Ovary (tissue), 3 donors: ENCODE results near the gene UQCC2.

Experiments
- EP300 ChIP-seq: sonication (generic); formaldehyde crosslinking; IDR thresholded peaks from one replicate; pipeline ENCODE4 v1.6.1; 2017; ENCODE audit warnings: antibody characterized with exemption
- POLR2A ChIP-seq: fragments of 450-650 bp; IDR thresholded peaks from one replicate; pipeline ENCODE4 v1.6.1; 2017; ENCODE audit warnings: antibody characterized with exemption, mild to moderate bottlenecking, moderate library complexity
- TF ChIP-seq, protein P1 (sequence below), 3 donors: fragments of 450-650 bp in 2 of 3; fragments of 200-600 bp in 1 of 3; IDR thresholded peaks; one replicate each; pipeline versions ENCODE4 v1.5.1 to v1.8.0; 2016 to 2022; ENCODE audit warnings: antibody characterized with exemption in 3 of 3, mild to moderate bottlenecking in 1 of 3
- donor health status: DM: no; HTN: no; CAD: no.

DNA sequence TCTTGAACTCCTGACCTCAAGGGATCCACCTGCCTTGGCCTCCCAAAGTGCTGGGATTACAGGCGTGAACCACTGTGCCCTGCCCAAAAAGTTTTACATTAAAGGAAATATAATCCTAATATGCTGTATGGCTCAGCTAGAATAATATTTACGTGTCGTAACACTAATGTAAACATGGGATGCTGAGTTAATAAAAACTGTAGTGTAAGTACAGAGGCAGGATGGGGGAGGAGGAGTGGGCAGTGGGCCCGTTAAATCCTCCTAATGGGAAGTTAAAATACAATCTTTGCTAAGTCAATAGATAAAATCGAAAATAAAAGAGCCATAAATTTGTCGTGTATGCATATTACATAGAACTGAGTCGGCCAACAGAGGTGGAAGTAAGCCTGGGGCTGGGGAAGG lies 47.3 kb upstream of the UQCC2 start:
- TF ChIP-seq, protein P1, sequence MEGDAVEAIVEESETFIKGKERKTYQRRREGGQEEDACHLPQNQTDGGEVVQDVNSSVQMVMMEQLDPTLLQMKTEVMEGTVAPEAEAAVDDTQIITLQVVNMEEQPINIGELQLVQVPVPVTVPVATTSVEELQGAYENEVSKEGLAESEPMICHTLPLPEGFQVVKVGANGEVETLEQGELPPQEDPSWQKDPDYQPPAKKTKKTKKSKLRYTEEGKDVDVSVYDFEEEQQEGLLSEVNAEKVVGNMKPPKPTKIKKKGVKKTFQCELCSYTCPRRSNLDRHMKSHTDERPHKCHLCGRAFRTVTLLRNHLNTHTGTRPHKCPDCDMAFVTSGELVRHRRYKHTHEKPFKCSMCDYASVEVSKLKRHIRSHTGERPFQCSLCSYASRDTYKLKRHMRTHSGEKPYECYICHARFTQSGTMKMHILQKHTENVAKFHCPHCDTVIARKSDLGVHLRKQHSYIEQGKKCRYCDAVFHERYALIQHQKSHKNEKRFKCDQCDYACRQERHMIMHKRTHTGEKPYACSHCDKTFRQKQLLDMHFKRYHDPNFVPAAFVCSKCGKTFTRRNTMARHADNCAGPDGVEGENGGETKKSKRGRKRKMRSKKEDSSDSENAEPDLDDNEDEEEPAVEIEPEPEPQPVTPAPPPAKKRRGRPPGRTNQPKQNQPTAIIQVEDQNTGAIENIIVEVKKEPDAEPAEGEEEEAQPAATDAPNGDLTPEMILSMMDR (IDR thresholded peaks at IDR 0.05) = no peak
- TF ChIP-seq EP300 (no peak), POLR2A (no peak)
